Spleen (tissue), 11 donors: ENCODE results near the gene SLC6A13. TPM values are rescaled to one million over a fixed set of nuclear protein-coding genes. Genes with fewer than 3 reads are reported as not detected.

Experiments
- DNase-seq: peaks from one replicate; pipeline ENCODE4 v3.0.0-alpha.2; 2020
- H3K27ac ChIP-seq, 8 donors: fragments of 200-600 bp; sonication (generic) in 7 of 8; 1 replicate in 4 of 8; 2 replicates in 4 of 8; pipeline versions ENCODE4 v1.5.0 to v1.8.0; 2016 to 2021; ENCODE audit warnings: inconsistent platforms in 4 of 8, mild to moderate bottlenecking in 4 of 8, moderate library complexity in 1 of 8
- H3K27me3 ChIP-seq, 7 donors: fragments of 200-600 bp; sonication (generic) in 6 of 7; replicated peaks in 1 of 7; 1 replicate in 4 of 7; 2 replicates in 3 of 7; pipeline versions ENCODE4 v1.5.0 to v1.8.0; 2016 to 2021; ENCODE audit warnings: inconsistent platforms in 3 of 7, mild to moderate bottlenecking in 1 of 7
- H3K36me3 ChIP-seq, 6 donors: fragments of 200-600 bp; sonication (generic) in 5 of 6; 1 replicate in 4 of 6; 2 replicates in 2 of 6; pipeline versions ENCODE4 v1.5.0 to v1.8.0; 2016 to 2021; ENCODE audit warnings: inconsistent platforms in 2 of 6
- H3K4me1 ChIP-seq, 6 donors: fragments of 200-600 bp; sonication (generic) in 5 of 6; 1 replicate in 3 of 6; 2 replicates in 3 of 6; pipeline versions ENCODE4 v1.5.0 to v1.8.0; 2016 to 2021; ENCODE audit warnings: inconsistent platforms in 3 of 6
- H3K4me3 ChIP-seq, 8 donors: fragments of 200-600 bp; sonication (generic) in 7 of 8; 1 replicate in 4 of 8; 2 replicates in 4 of 8; pipeline versions ENCODE4 v1.5.0 to v1.8.0; 2016 to 2021; ENCODE audit warnings: inconsistent platforms in 4 of 8, mild to moderate bottlenecking in 4 of 8, moderate library complexity in 2 of 8
- H3K9me3 ChIP-seq, 8 donors: fragments of 200-600 bp; sonication (generic) in 7 of 8; 1 replicate in 4 of 8; 2 replicates in 4 of 8; pipeline versions ENCODE4 v1.5.0 to v1.8.0; 2016 to 2021; ENCODE audit warnings: inconsistent platforms in 4 of 8
- POLR2A ChIP-seq, 3 donors: fragments of 450-650 bp; IDR thresholded peaks; one replicate each; pipeline ENCODE4 v1.5.1; 2017; ENCODE audit warnings: antibody characterized with exemption in 3 of 3, mild to moderate bottlenecking in 1 of 3
- POLR2AphosphoS5 ChIP-seq, 3 donors: sonication (generic); formaldehyde crosslinking; IDR thresholded peaks; one replicate each; pipeline ENCODE4 v1.5.1; 2017; ENCODE audit warnings: antibody characterized with exemption in 3 of 3
- whole genome bisulfite sequencing, 5 donors: extraction: QIAGEN DNeasy Blood & Tissue Kit in 3 of 5; methylation state at CpG; one replicate each; pipeline versions ENCODE4 v1.1.5 to v1.1.7; 2013 to 2018; 5-methylcytosine and 5-hydroxymethylcytosine counted together
- intact Hi-C: fragments of 100-400 bp; cut with DNase I; formaldehyde crosslinking; loops from one replicate; pipeline ENCODE4 v1.15.0; 2023; ENCODE audit warnings: low total_unique reads
- polyA plus RNA-seq, 3 donors: library from polyadenylated mRNA; stranded (reverse); fragments of 200-250 nt; gene quantifications; one replicate each; pipeline ENCODE4 v1.2.1, GENCODE V29; 2013
- total RNA-seq, 7 donors: library from RNA; depleted of rRNA in 3 of 7; stranded (reverse); fragments of >200 nt in 3 of 7; fragmentation: NEBNext Ultra II Directional in 4 of 7; extraction: Animal tissue kit (Norgen Biotek cat#: 25700) in 4 of 7; gene quantifications; one replicate each; pipeline versions ENCODE4 v1.1.0 to v1.2.1, GENCODE V29; 2016 to 2021
- TF ChIP-seq, protein P1 (sequence below), 11 experiments: fragments of 200-600 bp in 7 of 11; fragments of 450-650 bp in 4 of 11; sonication (generic) in 4 of 11; IDR thresholded peaks in 8 of 11; conservative IDR thresholded peaks in 3 of 11; 1 replicate in 7 of 11; 2 replicates in 4 of 11; pipeline versions ENCODE4 v1.4.0 to v1.8.0; 2016 to 2021; ENCODE audit warnings: antibody characterized with exemption in 11 of 11, inconsistent platforms in 4 of 11, mild to moderate bottlenecking in 1 of 11
- donor health status: healthy with polysubstance abuse.
- donor health status: DM: no; HTN: no; CAD: no; lungs with moderate emphysema.
- donor health status: DM: no; HTN: no; CAD: no.
- donor health status: Bipolar disorder and iron deficiency.
- donor health status: healthy.
- donor health status: DM: no; HTN: no; CAD: no.
- donor health status: DM: yes; HTN: yes; CAD: no.

Gene SLC6A13
- total and polyA plus RNA-seq, 10 donors: 0.22 to 1.7 (median 0.30) TPM; not detected in 5

GRCh38 chr12:227923-228845 lies 34.5 kb downstream of the SLC6A13 start:
- DNase-seq: peak; percentile 58
- TF ChIP-seq POLR2A (IDR thresholded peaks at IDR 0.05) (no peak), POLR2AphosphoS5 (IDR thresholded peaks at IDR 0.05) (no peak)
- TF ChIP-seq, protein P1, sequence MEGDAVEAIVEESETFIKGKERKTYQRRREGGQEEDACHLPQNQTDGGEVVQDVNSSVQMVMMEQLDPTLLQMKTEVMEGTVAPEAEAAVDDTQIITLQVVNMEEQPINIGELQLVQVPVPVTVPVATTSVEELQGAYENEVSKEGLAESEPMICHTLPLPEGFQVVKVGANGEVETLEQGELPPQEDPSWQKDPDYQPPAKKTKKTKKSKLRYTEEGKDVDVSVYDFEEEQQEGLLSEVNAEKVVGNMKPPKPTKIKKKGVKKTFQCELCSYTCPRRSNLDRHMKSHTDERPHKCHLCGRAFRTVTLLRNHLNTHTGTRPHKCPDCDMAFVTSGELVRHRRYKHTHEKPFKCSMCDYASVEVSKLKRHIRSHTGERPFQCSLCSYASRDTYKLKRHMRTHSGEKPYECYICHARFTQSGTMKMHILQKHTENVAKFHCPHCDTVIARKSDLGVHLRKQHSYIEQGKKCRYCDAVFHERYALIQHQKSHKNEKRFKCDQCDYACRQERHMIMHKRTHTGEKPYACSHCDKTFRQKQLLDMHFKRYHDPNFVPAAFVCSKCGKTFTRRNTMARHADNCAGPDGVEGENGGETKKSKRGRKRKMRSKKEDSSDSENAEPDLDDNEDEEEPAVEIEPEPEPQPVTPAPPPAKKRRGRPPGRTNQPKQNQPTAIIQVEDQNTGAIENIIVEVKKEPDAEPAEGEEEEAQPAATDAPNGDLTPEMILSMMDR (IDR thresholded peaks at IDR 0.05 in 8 of 11, conservative IDR thresholded peaks at IDR 0.05 in 3 of 11): no peak
- H3K27me3 ChIP-seq: peaks cover 0 to 8% (median 0%) of the 10 kb centered on the region in 7 donors
- no peaks in the 10 kb centered on the region for H3K36me3 ChIP-seq
- no peaks in the 10 kb centered on the region for H3K4me1 ChIP-seq
- intact Hi-C loops: no loop called here
- no peaks in the 10 kb centered on the region for H3K9me3 ChIP-seq
- 79 to 92% (median 86%) methylated on average over 18 of the region's 18 CpGs for WGBS, 5 donors
- no peak overlapping the region for H3K4me3 ChIP-seq
- H3K27ac ChIP-seq: no peak overlapping the region

- no peak overlapping the region for H3K4me3 ChIP-seq
- no peak for DNase-seq
- no peak overlapping the region for H3K27ac ChIP-seq
- no peaks in the 10 kb centered on the region for H3K36me3 ChIP-seq
- no peaks in the 10 kb centered on the region for H3K4me1 ChIP-seq
- peaks cover 0 to 8% (median 0%) of the 10 kb centered on the region in 7 donors for H3K27me3 ChIP-seq
- 84 to 92% (median 84%) methylated on average over 7 of the region's 7 CpGs for WGBS, 5 donors
- H3K9me3 ChIP-seq: no peaks in the 10 kb centered on the region
- TF ChIP-seq POLR2A (IDR thresholded peaks at IDR 0.05) (no peak), POLR2AphosphoS5 (IDR thresholded peaks at IDR 0.05) (no peak)
- TF ChIP-seq, protein P1 (IDR thresholded peaks at IDR 0.05 in 8 of 11, conservative IDR thresholded peaks at IDR 0.05 in 3 of 11): no peak
- intact Hi-C loops: no loop called here
Measured at GRCh38 chr12:227286-227915, 35.2 kb downstream of the SLC6A13 start.

- intact Hi-C loops: no loop called here
- Histone ChIP-seq H3K36me3 (no peaks in the 10 kb centered on the region), H3K4me3 (no peak overlapping the region), H3K9me3 (no peaks in the 10 kb centered on the region), H3K4me1 (no peaks in the 10 kb centered on the region), H3K27me3 (peaks cover 0 to 11% (median 0%) of the 10 kb centered on the region in 7 donors), H3K27ac (no peak overlapping the region)
- 72 to 87% (median 83%) methylated on average over 14 of the region's 14 CpGs for WGBS, 5 donors
- DNase-seq: no peak
- no peak for TF ChIP-seq POLR2AphosphoS5 (IDR thresholded peaks at IDR 0.05)
- TF ChIP-seq POLR2A (IDR thresholded peaks at IDR 0.05): no peak
- TF ChIP-seq, protein P1 (IDR thresholded peaks at IDR 0.05 in 8 of 11, conservative IDR thresholded peaks at IDR 0.05 in 3 of 11): no peak
Measured at GRCh38 chr12:226401-226800, 36.2 kb downstream of the SLC6A13 start.

DNA sequence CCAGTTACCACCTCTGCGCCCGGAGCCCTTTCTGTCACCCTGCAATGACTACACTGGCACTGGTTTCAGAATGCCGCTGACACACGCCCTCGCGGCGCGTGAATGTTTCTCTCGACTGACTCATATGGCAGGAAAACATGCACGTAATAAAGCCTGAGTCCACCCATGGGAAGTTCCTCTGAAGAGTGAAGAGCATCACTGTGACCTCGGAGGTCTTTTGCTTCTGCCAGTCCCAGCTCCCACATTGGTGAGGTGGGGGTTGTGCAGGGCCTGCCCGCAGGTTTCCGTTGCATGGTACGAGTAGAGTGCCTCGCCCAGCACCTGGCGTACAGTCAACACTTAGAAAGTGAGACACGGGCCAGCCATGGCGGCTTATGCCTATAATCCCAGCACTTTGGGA lies 37.6 kb downstream of the SLC6A13 start:
- TF ChIP-seq POLR2A (IDR thresholded peaks at IDR 0.05) (no peak), POLR2AphosphoS5 (IDR thresholded peaks at IDR 0.05) (no peak)
- TF ChIP-seq, protein P1 (IDR thresholded peaks at IDR 0.05 in 8 of 11, conservative IDR thresholded peaks at IDR 0.05 in 3 of 11): no peak
- Histone ChIP-seq H3K36me3 (no peaks in the 10 kb centered on the region), H3K9me3 (no peaks in the 10 kb centered on the region), H3K27me3 (peaks cover 0 to 22% (median 0%) of the 10 kb centered on the region in 7 donors), H3K4me3 (no peak overlapping the region), H3K27ac (no peak overlapping the region), H3K4me1 (peaks cover 0 to 2% (median 0%) of the 10 kb centered on the region in 6 donors)
- intact Hi-C loops: no loop called here
- 86 to 91% (median 89%) methylated on average over 18 of the region's 18 CpGs for WGBS, 5 donors
- DNase-seq: no peak
